ENCODE results near the gene GAS7. TPM values are rescaled to one million over a fixed set of nuclear protein-coding genes. Genes with fewer than 3 reads are reported as not detected.

The GAS7 gene
- total and polyA plus RNA-seq, 10 of the 15 experiments (the other 5 are each of a cell fraction or from before 2014, with no cell fraction given), result 2.3 to 53.4 (median 24.0) TPM

DNA sequence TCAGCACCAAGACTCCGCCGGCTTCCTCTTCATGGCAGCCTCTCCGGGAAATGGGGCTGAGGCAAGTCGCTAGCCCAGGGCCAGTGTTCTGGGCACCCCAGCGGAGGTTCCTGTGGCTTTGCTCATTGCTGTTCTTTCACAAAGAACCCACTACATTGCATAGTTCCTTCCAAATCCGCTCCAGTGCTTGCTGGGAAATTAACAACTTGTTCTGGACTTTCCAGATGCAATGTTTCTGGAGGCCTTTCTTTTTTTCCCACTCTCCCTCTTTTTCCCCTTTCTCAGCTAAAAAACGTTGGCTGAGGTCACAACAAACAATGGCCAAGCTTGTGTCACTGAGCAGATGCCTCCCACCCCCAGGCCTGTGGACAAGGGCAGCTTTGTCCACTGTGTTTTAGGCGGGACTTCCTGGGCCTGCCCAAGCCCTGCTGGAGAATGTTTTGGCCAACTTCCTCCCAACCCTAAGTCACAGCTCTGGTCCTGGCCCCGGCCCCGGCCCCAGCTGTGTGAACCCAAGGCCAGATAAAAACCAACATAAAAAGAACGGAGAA, 161.8 kb downstream of the GAS7 start:
- intact Hi-C loops (cut with micrococcal nuclease; ENCODE audit: unreplicated experiment) (no loop called here), in situ Hi-C loops (cut with MboI) (loop anchor here (25.0 kb wide), 1 partner anchor 1074 kb away; the partner anchor contains the start of gene PIK3R5)
- FAIRE-seq (no peak), DNase-seq (ENCODE audit: low read depth, low spot score) (no peak), ATAC-seq (no peak)
- Histone ChIP-seq H3K4me1 (ENCODE audit: control insufficient read depth, insufficient read depth, low read length) (peaks cover 35% of the 10 kb centered on the region), H3K4me3 (no peak overlapping the region), H3K4me2 (ENCODE audit: control insufficient read depth, insufficient read depth) (no peak overlapping the region), H3K9me3 (replicated peaks; ENCODE audit: control insufficient read depth, insufficient read depth, low read length) (no peaks in the 10 kb centered on the region; the same call in 2 of the 3 replicates), H3K36me3 (ENCODE audit: control insufficient read depth in 2 of 2, insufficient read depth in 2 of 2, low read length in 1 of 2) (no peaks in the 10 kb centered on the region), H3K27ac (ENCODE audit: control insufficient read depth, insufficient read depth) (no peak overlapping the region), H4K20me1 (ENCODE audit: control insufficient read depth, insufficient read depth) (no peaks in the 10 kb centered on the region), H3K27me3 (replicated peaks in 1 of 2; ENCODE audit: control insufficient read depth in 2 of 2, insufficient read depth in 2 of 2, low read length in 1 of 2) (no peaks in the 10 kb centered on the region), H2AFZ (ENCODE audit: control insufficient read depth, low read depth, low read length) (no peak overlapping the region), H3K79me2 (ENCODE audit: control insufficient read depth, insufficient read depth, low read length) (peaks cover 18% of the 10 kb centered on the region), H3K9ac (ENCODE audit: control insufficient read depth, insufficient read depth, low read length) (no peak overlapping the region)
- WGBS (ENCODE audit: insufficient coverage, insufficient replicate concordance, low lambda C conversion rate, missing lambda C conversion rate), result 85% methylated on average over 11 of the region's 11 CpGs
- CTCF ChIA-PET, result interaction anchor here (1.6 kb wide), 1 partner anchor 54 kb away, joined by 6 read pairs; no protein-coding TSS in a partner anchor
- POLR2A ChIA-PET, result no interaction called here
- RAD21 ChIA-PET (ENCODE audit: unreplicated experiment), result no interaction called here
- BruUV-seq (replicated peaks), result no TSS peak
- SMC1A ChIA-PET (ENCODE audit: uncharacterized antibody, unreplicated experiment), result interaction anchor here (1.8 kb wide), 1 partner anchor 9 kb away, joined by 6 read pairs; no protein-coding TSS in a partner anchor
- TF ChIP-seq, protein P1, sequence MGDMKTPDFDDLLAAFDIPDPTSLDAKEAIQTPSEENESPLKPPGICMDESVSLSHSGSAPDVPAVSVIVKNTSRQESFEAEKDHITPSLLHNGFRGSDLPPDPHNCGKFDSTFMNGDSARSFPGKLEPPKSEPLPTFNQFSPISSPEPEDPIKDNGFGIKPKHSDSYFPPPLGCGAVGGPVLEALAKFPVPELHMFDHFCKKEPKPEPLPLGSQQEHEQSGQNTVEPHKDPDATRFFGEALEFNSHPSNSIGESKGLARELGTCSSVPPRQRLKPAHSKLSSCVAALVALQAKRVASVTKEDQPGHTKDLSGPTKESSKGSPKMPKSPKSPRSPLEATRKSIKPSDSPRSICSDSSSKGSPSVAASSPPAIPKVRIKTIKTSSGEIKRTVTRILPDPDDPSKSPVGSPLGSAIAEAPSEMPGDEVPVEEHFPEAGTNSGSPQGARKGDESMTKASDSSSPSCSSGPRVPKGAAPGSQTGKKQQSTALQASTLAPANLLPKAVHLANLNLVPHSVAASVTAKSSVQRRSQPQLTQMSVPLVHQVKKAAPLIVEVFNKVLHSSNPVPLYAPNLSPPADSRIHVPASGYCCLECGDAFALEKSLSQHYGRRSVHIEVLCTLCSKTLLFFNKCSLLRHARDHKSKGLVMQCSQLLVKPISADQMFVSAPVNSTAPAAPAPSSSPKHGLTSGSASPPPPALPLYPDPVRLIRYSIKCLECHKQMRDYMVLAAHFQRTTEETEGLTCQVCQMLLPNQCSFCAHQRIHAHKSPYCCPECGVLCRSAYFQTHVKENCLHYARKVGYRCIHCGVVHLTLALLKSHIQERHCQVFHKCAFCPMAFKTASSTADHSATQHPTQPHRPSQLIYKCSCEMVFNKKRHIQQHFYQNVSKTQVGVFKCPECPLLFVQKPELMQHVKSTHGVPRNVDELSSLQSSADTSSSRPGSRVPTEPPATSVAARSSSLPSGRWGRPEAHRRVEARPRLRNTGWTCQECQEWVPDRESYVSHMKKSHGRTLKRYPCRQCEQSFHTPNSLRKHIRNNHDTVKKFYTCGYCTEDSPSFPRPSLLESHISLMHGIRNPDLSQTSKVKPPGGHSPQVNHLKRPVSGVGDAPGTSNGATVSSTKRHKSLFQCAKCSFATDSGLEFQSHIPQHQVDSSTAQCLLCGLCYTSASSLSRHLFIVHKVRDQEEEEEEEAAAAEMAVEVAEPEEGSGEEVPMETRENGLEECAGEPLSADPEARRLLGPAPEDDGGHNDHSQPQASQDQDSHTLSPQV (IDR thresholded peaks at IDR 0.05), result no peak
- no peak for TF ChIP-seq CBX5 (IDR thresholded peaks at IDR 0.05; ENCODE audit: low read depth)
- TF ChIP-seq, protein P2, sequence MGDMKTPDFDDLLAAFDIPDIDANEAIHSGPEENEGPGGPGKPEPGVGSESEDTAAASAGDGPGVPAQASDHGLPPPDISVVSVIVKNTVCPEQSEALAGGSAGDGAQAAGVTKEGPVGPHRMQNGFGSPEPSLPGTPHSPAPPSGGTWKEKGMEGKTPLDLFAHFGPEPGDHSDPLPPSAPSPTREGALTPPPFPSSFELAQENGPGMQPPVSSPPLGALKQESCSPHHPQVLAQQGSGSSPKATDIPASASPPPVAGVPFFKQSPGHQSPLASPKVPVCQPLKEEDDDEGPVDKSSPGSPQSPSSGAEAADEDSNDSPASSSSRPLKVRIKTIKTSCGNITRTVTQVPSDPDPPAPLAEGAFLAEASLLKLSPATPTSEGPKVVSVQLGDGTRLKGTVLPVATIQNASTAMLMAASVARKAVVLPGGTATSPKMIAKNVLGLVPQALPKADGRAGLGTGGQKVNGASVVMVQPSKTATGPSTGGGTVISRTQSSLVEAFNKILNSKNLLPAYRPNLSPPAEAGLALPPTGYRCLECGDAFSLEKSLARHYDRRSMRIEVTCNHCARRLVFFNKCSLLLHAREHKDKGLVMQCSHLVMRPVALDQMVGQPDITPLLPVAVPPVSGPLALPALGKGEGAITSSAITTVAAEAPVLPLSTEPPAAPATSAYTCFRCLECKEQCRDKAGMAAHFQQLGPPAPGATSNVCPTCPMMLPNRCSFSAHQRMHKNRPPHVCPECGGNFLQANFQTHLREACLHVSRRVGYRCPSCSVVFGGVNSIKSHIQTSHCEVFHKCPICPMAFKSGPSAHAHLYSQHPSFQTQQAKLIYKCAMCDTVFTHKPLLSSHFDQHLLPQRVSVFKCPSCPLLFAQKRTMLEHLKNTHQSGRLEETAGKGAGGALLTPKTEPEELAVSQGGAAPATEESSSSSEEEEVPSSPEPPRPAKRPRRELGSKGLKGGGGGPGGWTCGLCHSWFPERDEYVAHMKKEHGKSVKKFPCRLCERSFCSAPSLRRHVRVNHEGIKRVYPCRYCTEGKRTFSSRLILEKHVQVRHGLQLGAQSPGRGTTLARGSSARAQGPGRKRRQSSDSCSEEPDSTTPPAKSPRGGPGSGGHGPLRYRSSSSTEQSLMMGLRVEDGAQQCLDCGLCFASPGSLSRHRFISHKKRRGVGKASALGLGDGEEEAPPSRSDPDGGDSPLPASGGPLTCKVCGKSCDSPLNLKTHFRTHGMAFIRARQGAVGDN (IDR thresholded peaks at IDR 0.05), result no peak
- TF ChIP-seq ZBED1 (IDR thresholded peaks at IDR 0.05; ENCODE audit: borderline replicate concordance), result no peak
- TF ChIP-seq SPI1 (IDR thresholded peaks at IDR 0.05; ENCODE audit: borderline replicate concordance, insufficient read depth, low read depth, low read length), result no peak
- no peak for TF ChIP-seq BRCA1 (IDR thresholded peaks at IDR 0.05; ENCODE audit: low read depth, low read length)
